ENCODE data around the gene CHD9NB.
"Not testable (repeated sequence)": the region's sequence is repeated elsewhere in the genome, so short reads cannot be mapped to it uniquely, and the experiment has no call there.

CHD9NB gene

GRCh38 chr16:53055541-53056391 is 3.1 kb upstream of the CHD9NB start:
- peak; percentile 5 for DNase-seq

GRCh38 chr16:53054670-53055485 is 2.2 kb upstream of the CHD9NB start, which contains the start of gene CHD9:
Gene CHD9 (plus strand): TSS chr16:53054991. CDS start chr16:53156090, 101,099 bp downstream.
- peak; percentile 71 for DNase-seq

GRCh38 chr16:53053967-53054669 is 1.4 kb upstream of the CHD9NB start:
- peak; percentile 19 for DNase-seq

GRCh38 chr16:53051255-53051654 is 1.4 kb downstream of the CHD9NB start:
- not testable (repeated sequence) for DNase-seq

GRCh38 chr16:53048139-53048915 is 4.4 kb downstream of the CHD9NB start:
- no peak for DNase-seq

- not testable (repeated sequence) for DNase-seq
These were observed 5.2 kb downstream of the CHD9NB start for GRCh38 chr16:53047515-53047914.

GRCh38 chr16:53045341-53046220 is 7.1 kb downstream of the CHD9NB start:
- no peak for DNase-seq

- DNase-seq, result no peak
These were observed 8.6 kb downstream of the CHD9NB start for GRCh38 chr16:53043986-53044601.

- DNase-seq, result no peak
These were observed 9.3 kb downstream of the CHD9NB start for GRCh38 chr16:53043428-53043831.

GRCh38 chr16:53042235-53042701 is 10.4 kb downstream of the CHD9NB start:
- DNase-seq, result no peak

- no peak for DNase-seq
These were observed 11.2 kb downstream of the CHD9NB start for GRCh38 chr16:53041320-53042051.

- DNase-seq, result no peak
These were observed 11.9 kb downstream of the CHD9NB start for GRCh38 chr16:53040788-53041187.

- not testable (repeated sequence) for DNase-seq
These were observed 16.0 kb downstream of the CHD9NB start for GRCh38 chr16:53036711-53037110.

- DNase-seq, result no peak
These were observed 16.6 kb downstream of the CHD9NB start for GRCh38 chr16:53036066-53036465.

GRCh38 chr16:53035176-53035942 is 17.3 kb downstream of the CHD9NB start:
- no peak for DNase-seq

GRCh38 chr16:53034306-53034705 is 18.4 kb downstream of the CHD9NB start:
- DNase-seq, result no peak

- no peak for DNase-seq
These were observed 21.3 kb downstream of the CHD9NB start for GRCh38 chr16:53031323-53031942.

GRCh38 chr16:53029971-53030370 is 22.7 kb downstream of the CHD9NB start:
- no peak for DNase-seq

- DNase-seq, result no peak
These were observed 28.7 kb downstream of the CHD9NB start for GRCh38 chr16:53024045-53024444.
